ENCODE measurements around the gene REEP2.
"Not testable (repeated sequence)": the region's sequence is repeated elsewhere in the genome, so short reads cannot be mapped to it uniquely, and the experiment has no call there.

The REEP2 gene

GRCh38 chr5:138438724-138439476 is at the start of gene REEP2:
TSS of gene REEP2 (plus strand) at chr5:138439057. CDS start at chr5:138439209, 152 bp downstream.
- DNase-seq (ENCODE audit: low spot score) = peak; percentile 60

- DNase-seq (ENCODE audit: low spot score) = no peak
Observed at GRCh38 chr5:138389332-138389731, 49.5 kb upstream of the REEP2 start.

- DNase-seq (ENCODE audit: low spot score) = not testable (repeated sequence)
Observed at GRCh38 chr5:138389911-138390310, 48.9 kb upstream of the REEP2 start.

GRCh38 chr5:138391859-138392386 is 46.9 kb upstream of the REEP2 start:
- DNase-seq (ENCODE audit: low spot score) = no peak

GRCh38 chr5:138402640-138403039 is 36.2 kb upstream of the REEP2 start:
- DNase-seq (ENCODE audit: low spot score) = no peak

GRCh38 chr5:138408023-138408422 is 30.8 kb upstream of the REEP2 start:
- no peak for DNase-seq (ENCODE audit: low spot score)

GRCh38 chr5:138410996-138411640 is 27.7 kb upstream of the REEP2 start:
- not testable (repeated sequence) for DNase-seq (ENCODE audit: low spot score)

GRCh38 chr5:138418444-138418843 is 20.4 kb upstream of the REEP2 start:
- DNase-seq (ENCODE audit: low spot score) = no peak

- no peak for DNase-seq (ENCODE audit: low spot score)
Observed at GRCh38 chr5:138425079-138425478, 13.8 kb upstream of the REEP2 start.

GRCh38 chr5:138435943-138436342 is 2.9 kb upstream of the REEP2 start:
- DNase-seq (ENCODE audit: low spot score) = no peak

GRCh38 chr5:138438003-138438723 is 694 bp upstream of the REEP2 start:
- peak; percentile 19 for DNase-seq (ENCODE audit: low spot score)

GRCh38 chr5:138439477-138440158 is 761 bp downstream of the REEP2 start:
- DNase-seq (ENCODE audit: low spot score) = no peak

GRCh38 chr5:138440159-138441073 is 1.6 kb downstream of the REEP2 start:
- DNase-seq (ENCODE audit: low spot score) = no peak

- DNase-seq (ENCODE audit: low spot score) = no peak
Observed at GRCh38 chr5:138441221-138441620, 2.4 kb downstream of the REEP2 start.

- DNase-seq (ENCODE audit: low spot score) = no peak
Observed at GRCh38 chr5:138444078-138444773, 5.4 kb downstream of the REEP2 start.

- no peak for DNase-seq (ENCODE audit: low spot score)
Observed at GRCh38 chr5:138444774-138445546, 6.1 kb downstream of the REEP2 start.

- no peak for DNase-seq (ENCODE audit: low spot score)
Observed at GRCh38 chr5:138445547-138446271, 6.9 kb downstream of the REEP2 start.

- DNase-seq (ENCODE audit: low spot score) = no peak
Observed at GRCh38 chr5:138448070-138448469, 9.2 kb downstream of the REEP2 start.

All from LoVo (cell line).